Heart left ventricle (tissue), 16 donors: ENCODE results near the gene ZKSCAN7. TPM values are rescaled to one million over a fixed set of nuclear protein-coding genes. Genes with fewer than 3 reads are reported as not detected.

Source experiments
- ATAC-seq, 4 donors: fragments of 200-7000 bp; cut with Tn5 transposase; one replicate each; pipeline ENCODE4 v1.9.1; 2020 to 2022; ENCODE audit warnings: moderate library complexity in 4 of 4, mild to moderate bottlenecking in 3 of 4, moderate number of reproducible peaks in 1 of 4
- DNase-seq, 5 donors: peaks; one replicate each; pipeline ENCODE4 v3.0.0-alpha.2; 2020
- H3K27ac ChIP-seq, 12 donors: fragments of 200-600 bp; sonication (generic) in 4 of 12; one replicate each; pipeline versions ENCODE4 v1.5.0 to v1.8.0; 2016 to 2022; ENCODE audit warnings: mild to moderate bottlenecking in 2 of 12
- H3K27me3 ChIP-seq, 9 donors: fragments of 200-600 bp; sonication (generic) in 2 of 9; one replicate each; pipeline versions ENCODE4 v1.5.1 to v1.8.0; 2016 to 2022; ENCODE audit warnings: mild to moderate bottlenecking in 3 of 9
- H3K36me3 ChIP-seq, 9 donors: fragments of 200-600 bp; sonication (generic) in 2 of 9; one replicate each; pipeline versions ENCODE4 v1.5.0 to v1.8.0; 2018 to 2022; ENCODE audit warnings: mild to moderate bottlenecking in 2 of 9
- H3K4me1 ChIP-seq, 12 donors: fragments of 200-600 bp; sonication (generic) in 4 of 12; one replicate each; pipeline versions ENCODE4 v1.5.0 to v1.8.0; 2016 to 2022; ENCODE audit warnings: mild to moderate bottlenecking in 3 of 12
- H3K4me3 ChIP-seq, 12 donors: fragments of 200-600 bp; sonication (generic) in 4 of 12; one replicate each; pipeline versions ENCODE4 v1.5.0 to v1.8.0; 2017 to 2022; ENCODE audit warnings: mild to moderate bottlenecking in 9 of 12, moderate library complexity in 4 of 12
- H3K9me3 ChIP-seq, 12 donors: fragments of 200-600 bp; sonication (generic) in 4 of 12; one replicate each; pipeline versions ENCODE4 v1.5.0 to v1.8.0; 2016 to 2022; ENCODE audit warnings: mild to moderate bottlenecking in 1 of 12
- CTCF ChIP-seq, 12 donors: fragments of 200-600 bp; sonication (generic) in 4 of 12; IDR thresholded peaks; one replicate each; pipeline versions ENCODE4 v1.5.0 to v1.8.0; 2018 to 2022; ENCODE audit warnings: antibody characterized with exemption in 12 of 12, mild to moderate bottlenecking in 5 of 12
- POLR2A ChIP-seq, 2 donors: fragments of 450-650 bp; IDR thresholded peaks; one replicate each; pipeline ENCODE4 v1.6.1; 2017; ENCODE audit warnings: antibody characterized with exemption in 2 of 2, mild to moderate bottlenecking in 2 of 2, moderate library complexity in 2 of 2
- WGBS, 4 donors: extraction: QIAGEN DNeasy Blood & Tissue Kit in 2 of 4; methylation state at CpG; one replicate each; pipeline versions ENCODE4 v1.1.5 to v1.1.7; 2013 to 2018; 5-methylcytosine and 5-hydroxymethylcytosine counted together
- intact Hi-C, 10 donors: fragments of 100-400 bp; cut with DNase I; formaldehyde crosslinking; loops; one replicate each; pipeline versions ENCODE4 v1.11.1 to v1.14.2; 2022
- long read RNA-seq, 3 donors: library from polyadenylated mRNA; unstranded; transcript quantifications; one replicate each; pipeline ENCODE4 v2.0.0, GENCODE V29; 2020 to 2021
- polyA plus RNA-seq, 2 donors: library from polyadenylated mRNA; stranded (reverse); fragments of 200-250 nt; gene quantifications; one replicate each; pipeline ENCODE4 v1.2.3, GENCODE V29; 2013
- total RNA-seq, 9 donors: library from RNA; depleted of rRNA in 2 of 9; stranded (reverse); fragments of >200 nt in 2 of 9; fragmentation: NEBNext Ultra II Directional in 3 of 9; extraction: Animal tissue kit (Norgen Biotek cat#: 25700) in 3 of 9; gene quantifications; one replicate each; pipeline versions ENCODE4 v1.1.0 to v1.2.4, GENCODE V29; 2016 to 2023
- donor health status: ischemic (EF 13 %, LVEDD 7.1; RV severe dilation, severe dysfunction).
- donor health status: healthy with polysubstance abuse.
- donor health status: DM: no; HTN: yes; CAD: no.
- donor health status: DM: no; HTN: no; CAD: no.
- donor health status: ischemic (EF 25% LVEDD 6.9; RV normal size, moderate dysfunction).
- donor health status: ischemic (EF 25% LVEDD 5.7; RV mildly dilated, moderate dysfunction).
- donor health status: healthy.
- donor health status: DM: yes; HTN: yes; CAD: no.
- donor health status: ischemic (EF 35%, LVEDD 5.7; RV mildly dilated, moderate dysfunction).
- donor health status: nonischemic (EF 11% LVEDD 7.7; RV severe dilation, severe dysfunction).
- donor health status: DM: yes; HTN: yes; CAD: no.
- donor health status: PGD.
- donor health status: ischemic (EF 29% LVEDD 5.4; RV normal size, mild dysfunction).
- donor health status: nonischemic (EF 23%, LVEDD 6.1; RV moderate dilation, normal function).

Gene ZKSCAN7
- total RNA-seq = 1 to 10 TPM; 1.2 to 3.7 (median 2.3) TPM
- 1 to 10 TPM; 1.3 to 2.1 TPM for polyA plus RNA-seq
- long read RNA-seq, donor 1, partial matches to known transcripts = 1 of 8 reads
- long read RNA-seq, donor 1, other reads (novel, unspliced or antisense) = 1 of 8 reads
- long read RNA-seq, donor 2, partial matches to known transcripts = 1 of 14 reads
- long read RNA-seq, donor 2, other reads (novel, unspliced or antisense) = 5 of 14 reads
- long read RNA-seq, donor 3, partial matches to known transcripts = 1 of 1 reads
- long read RNA-seq, donor 3, other reads (novel, unspliced or antisense) = 0 of 1 reads

GRCh38 chr3:44554626-44555592 is at the start of gene ZKSCAN7:
Gene ZKSCAN7, plus strand, starts transcription at chr3:44555193. Its CDS starts 1,855 bp downstream, at chr3:44557048.
- 4 to 15% (median 8%) methylated on average over 25 to 68 of the region's 68 CpGs for WGBS, 4 donors
- Histone ChIP-seq H3K27ac (peak within 1 kb of the TSS in 11 of 12 donors; percentile 44 to 84 (median 66)), H3K4me1 (peaks cover 0 to 16% (median 11%) of the 10 kb centered on the region in 12 donors), H3K27me3 (peaks cover 0 to 11% (median 0%) of the 10 kb centered on the region in 9 donors), H3K4me3 (peak within 1 kb of the TSS; percentile 51 to 91 (median 69)), H3K36me3 (peaks cover 0 to 15% (median 3%) of the 10 kb centered on the region in 9 donors), H3K9me3 (no peaks in the 10 kb centered on the region)
- ATAC-seq (peak; percentile 58 to 90 (median 86)), DNase-seq (peak; percentile 48 to 83 (median 68))
- TF ChIP-seq POLR2A (IDR thresholded peaks at IDR 0.05) (no peak), CTCF (IDR thresholded peaks at IDR 0.05) (peak in 6 of 12 donors; percentile 10 to 47 (median 24))
- intact Hi-C loops = no loop called here

- no peak overlapping the region for H3K27ac ChIP-seq
- no peaks in the 10 kb centered on the region for H3K27me3 ChIP-seq
- TF ChIP-seq CTCF (IDR thresholded peaks at IDR 0.05) (no peak), POLR2A (IDR thresholded peaks at IDR 0.05) (no peak)
- peaks cover 0 to 24% (median 7%) of the 10 kb centered on the region in 12 donors for H3K9me3 ChIP-seq
- H3K4me1 ChIP-seq = peaks cover 0 to 27% (median 14%) of the 10 kb centered on the region in 12 donors
- H3K36me3 ChIP-seq = peaks cover 0 to 18% (median under 1%) of the 10 kb centered on the region in 9 donors
- no peak overlapping the region for H3K4me3 ChIP-seq
- intact Hi-C loops = no loop called here
- WGBS, 4 donors = 77 to 89% (median 81%) methylated on average over 3 of the region's 3 CpGs
- ATAC-seq (no peak), DNase-seq (no peak)
Measured at GRCh38 chr3:44506556-44506955, 48.4 kb upstream of the ZKSCAN7 start.

- no peaks in the 10 kb centered on the region for H3K27me3 ChIP-seq
- H3K36me3 ChIP-seq = peaks cover 0 to 13% (median 0%) of the 10 kb centered on the region in 9 donors
- intact Hi-C loops = no loop called here
- 92 to 94% (median 93%) methylated on average over 5 of the region's 5 CpGs for WGBS, 4 donors
- DNase-seq (no peak), ATAC-seq (no peak)
- H3K27ac ChIP-seq = no peak overlapping the region
- H3K4me1 ChIP-seq = peaks cover 0 to 29% (median 14%) of the 10 kb centered on the region in 12 donors
- H3K4me3 ChIP-seq = no peak overlapping the region
- TF ChIP-seq CTCF (IDR thresholded peaks at IDR 0.05) = no peak
- no peak for TF ChIP-seq POLR2A (IDR thresholded peaks at IDR 0.05)
- H3K9me3 ChIP-seq = peaks cover 0 to 20% (median 4%) of the 10 kb centered on the region in 12 donors
Measured at GRCh38 chr3:44506961-44507360, 48.0 kb upstream of the ZKSCAN7 start.
